ENCODE data around the gene UBAC1.

DNA sequence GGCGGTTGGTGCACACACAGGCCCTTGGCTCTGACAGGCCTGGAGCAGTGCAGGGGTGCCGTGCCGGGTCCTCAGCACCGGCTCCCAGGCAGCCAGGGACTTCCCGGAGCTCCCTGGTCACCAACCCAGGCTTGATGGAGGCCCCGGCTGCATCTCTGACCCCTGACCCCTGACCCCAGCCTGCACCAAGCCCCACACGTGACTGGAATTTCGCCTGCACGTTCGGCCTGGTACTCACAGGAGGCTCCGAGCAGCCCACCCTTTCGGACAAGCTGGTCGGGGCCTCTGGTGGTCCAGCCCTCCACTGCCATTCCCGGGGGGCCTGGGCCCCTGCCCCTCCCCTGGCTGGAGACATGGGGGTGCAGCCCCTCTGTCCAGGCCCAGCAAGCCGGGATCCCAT, 25.4 kb upstream of the UBAC1 start:
- TF ChIP-seq JUN (CRISPR knock-in tag; IDR thresholded peaks at IDR 0.05) (no peak), FOXJ3 (CRISPR knock-in tag; IDR thresholded peaks at IDR 0.05; ENCODE audit: borderline replicate concordance) (no peak), SMAD3 (CRISPR knock-in tag; IDR thresholded peaks at IDR 0.05; ENCODE audit: borderline replicate concordance) (no peak), CREB1 (CRISPR knock-in tag; IDR thresholded peaks at IDR 0.05) (no peak), GABPB1 (CRISPR knock-in tag; IDR thresholded peaks at IDR 0.05) (no peak), NR3C1 (CRISPR knock-in tag; conservative IDR thresholded peaks at IDR 0.05; ENCODE audit: low read depth) (no peak), NFYB (CRISPR knock-in tag; conservative IDR thresholded peaks at IDR 0.05; ENCODE audit: low read depth) (no peak)
- TF ChIP-seq, protein P1, sequence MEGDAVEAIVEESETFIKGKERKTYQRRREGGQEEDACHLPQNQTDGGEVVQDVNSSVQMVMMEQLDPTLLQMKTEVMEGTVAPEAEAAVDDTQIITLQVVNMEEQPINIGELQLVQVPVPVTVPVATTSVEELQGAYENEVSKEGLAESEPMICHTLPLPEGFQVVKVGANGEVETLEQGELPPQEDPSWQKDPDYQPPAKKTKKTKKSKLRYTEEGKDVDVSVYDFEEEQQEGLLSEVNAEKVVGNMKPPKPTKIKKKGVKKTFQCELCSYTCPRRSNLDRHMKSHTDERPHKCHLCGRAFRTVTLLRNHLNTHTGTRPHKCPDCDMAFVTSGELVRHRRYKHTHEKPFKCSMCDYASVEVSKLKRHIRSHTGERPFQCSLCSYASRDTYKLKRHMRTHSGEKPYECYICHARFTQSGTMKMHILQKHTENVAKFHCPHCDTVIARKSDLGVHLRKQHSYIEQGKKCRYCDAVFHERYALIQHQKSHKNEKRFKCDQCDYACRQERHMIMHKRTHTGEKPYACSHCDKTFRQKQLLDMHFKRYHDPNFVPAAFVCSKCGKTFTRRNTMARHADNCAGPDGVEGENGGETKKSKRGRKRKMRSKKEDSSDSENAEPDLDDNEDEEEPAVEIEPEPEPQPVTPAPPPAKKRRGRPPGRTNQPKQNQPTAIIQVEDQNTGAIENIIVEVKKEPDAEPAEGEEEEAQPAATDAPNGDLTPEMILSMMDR (IDR thresholded peaks at IDR 0.05) = no peak
- TF ChIP-seq, protein P2, sequence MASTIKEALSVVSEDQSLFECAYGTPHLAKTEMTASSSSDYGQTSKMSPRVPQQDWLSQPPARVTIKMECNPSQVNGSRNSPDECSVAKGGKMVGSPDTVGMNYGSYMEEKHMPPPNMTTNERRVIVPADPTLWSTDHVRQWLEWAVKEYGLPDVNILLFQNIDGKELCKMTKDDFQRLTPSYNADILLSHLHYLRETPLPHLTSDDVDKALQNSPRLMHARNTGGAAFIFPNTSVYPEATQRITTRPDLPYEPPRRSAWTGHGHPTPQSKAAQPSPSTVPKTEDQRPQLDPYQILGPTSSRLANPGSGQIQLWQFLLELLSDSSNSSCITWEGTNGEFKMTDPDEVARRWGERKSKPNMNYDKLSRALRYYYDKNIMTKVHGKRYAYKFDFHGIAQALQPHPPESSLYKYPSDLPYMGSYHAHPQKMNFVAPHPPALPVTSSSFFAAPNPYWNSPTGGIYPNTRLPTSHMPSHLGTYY (CRISPR knock-in tag; IDR thresholded peaks at IDR 0.05) = no peak
- TF ChIP-seq, protein P3, sequence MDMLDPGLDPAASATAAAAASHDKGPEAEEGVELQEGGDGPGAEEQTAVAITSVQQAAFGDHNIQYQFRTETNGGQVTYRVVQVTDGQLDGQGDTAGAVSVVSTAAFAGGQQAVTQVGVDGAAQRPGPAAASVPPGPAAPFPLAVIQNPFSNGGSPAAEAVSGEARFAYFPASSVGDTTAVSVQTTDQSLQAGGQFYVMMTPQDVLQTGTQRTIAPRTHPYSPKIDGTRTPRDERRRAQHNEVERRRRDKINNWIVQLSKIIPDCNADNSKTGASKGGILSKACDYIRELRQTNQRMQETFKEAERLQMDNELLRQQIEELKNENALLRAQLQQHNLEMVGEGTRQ (CRISPR knock-in tag; IDR thresholded peaks at IDR 0.05) = no peak
- TF ChIP-seq, protein P4, sequence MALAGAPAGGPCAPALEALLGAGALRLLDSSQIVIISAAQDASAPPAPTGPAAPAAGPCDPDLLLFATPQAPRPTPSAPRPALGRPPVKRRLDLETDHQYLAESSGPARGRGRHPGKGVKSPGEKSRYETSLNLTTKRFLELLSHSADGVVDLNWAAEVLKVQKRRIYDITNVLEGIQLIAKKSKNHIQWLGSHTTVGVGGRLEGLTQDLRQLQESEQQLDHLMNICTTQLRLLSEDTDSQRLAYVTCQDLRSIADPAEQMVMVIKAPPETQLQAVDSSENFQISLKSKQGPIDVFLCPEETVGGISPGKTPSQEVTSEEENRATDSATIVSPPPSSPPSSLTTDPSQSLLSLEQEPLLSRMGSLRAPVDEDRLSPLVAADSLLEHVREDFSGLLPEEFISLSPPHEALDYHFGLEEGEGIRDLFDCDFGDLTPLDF (CRISPR knock-in tag; IDR thresholded peaks at IDR 0.05) = no peak
- TF ChIP-seq, protein P5, sequence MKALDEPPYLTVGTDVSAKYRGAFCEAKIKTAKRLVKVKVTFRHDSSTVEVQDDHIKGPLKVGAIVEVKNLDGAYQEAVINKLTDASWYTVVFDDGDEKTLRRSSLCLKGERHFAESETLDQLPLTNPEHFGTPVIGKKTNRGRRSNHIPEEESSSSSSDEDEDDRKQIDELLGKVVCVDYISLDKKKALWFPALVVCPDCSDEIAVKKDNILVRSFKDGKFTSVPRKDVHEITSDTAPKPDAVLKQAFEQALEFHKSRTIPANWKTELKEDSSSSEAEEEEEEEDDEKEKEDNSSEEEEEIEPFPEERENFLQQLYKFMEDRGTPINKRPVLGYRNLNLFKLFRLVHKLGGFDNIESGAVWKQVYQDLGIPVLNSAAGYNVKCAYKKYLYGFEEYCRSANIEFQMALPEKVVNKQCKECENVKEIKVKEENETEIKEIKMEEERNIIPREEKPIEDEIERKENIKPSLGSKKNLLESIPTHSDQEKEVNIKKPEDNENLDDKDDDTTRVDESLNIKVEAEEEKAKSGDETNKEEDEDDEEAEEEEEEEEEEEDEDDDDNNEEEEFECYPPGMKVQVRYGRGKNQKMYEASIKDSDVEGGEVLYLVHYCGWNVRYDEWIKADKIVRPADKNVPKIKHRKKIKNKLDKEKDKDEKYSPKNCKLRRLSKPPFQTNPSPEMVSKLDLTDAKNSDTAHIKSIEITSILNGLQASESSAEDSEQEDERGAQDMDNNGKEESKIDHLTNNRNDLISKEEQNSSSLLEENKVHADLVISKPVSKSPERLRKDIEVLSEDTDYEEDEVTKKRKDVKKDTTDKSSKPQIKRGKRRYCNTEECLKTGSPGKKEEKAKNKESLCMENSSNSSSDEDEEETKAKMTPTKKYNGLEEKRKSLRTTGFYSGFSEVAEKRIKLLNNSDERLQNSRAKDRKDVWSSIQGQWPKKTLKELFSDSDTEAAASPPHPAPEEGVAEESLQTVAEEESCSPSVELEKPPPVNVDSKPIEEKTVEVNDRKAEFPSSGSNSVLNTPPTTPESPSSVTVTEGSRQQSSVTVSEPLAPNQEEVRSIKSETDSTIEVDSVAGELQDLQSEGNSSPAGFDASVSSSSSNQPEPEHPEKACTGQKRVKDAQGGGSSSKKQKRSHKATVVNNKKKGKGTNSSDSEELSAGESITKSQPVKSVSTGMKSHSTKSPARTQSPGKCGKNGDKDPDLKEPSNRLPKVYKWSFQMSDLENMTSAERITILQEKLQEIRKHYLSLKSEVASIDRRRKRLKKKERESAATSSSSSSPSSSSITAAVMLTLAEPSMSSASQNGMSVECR (CRISPR knock-in tag; IDR thresholded peaks at IDR 0.05; ENCODE audit: borderline replicate concordance) = no peak
- TF ChIP-seq, protein P6, sequence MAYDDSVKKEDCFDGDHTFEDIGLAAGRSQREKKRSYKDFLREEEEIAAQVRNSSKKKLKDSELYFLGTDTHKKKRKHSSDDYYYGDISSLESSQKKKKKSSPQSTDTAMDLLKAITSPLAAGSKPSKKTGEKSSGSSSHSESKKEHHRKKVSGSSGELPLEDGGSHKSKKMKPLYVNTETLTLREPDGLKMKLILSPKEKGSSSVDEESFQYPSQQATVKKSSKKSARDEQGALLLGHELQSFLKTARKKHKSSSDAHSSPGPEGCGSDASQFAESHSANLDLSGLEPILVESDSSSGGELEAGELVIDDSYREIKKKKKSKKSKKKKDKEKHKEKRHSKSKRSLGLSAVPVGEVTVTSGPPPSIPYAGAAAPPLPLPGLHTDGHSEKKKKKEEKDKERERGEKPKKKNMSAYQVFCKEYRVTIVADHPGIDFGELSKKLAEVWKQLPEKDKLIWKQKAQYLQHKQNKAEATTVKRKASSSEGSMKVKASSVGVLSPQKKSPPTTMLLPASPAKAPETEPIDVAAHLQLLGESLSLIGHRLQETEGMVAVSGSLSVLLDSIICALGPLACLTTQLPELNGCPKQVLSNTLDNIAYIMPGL (CRISPR knock-in tag; IDR thresholded peaks at IDR 0.05) = no peak

Data from WTC11 (cell line).